SU-DHL-6 (cell line): ENCODE results near the gene PLPP7.

Experiments
- H2AFZ ChIP-seq: fragments of 200-600 bp; sonication (generic); 2 replicates; pipeline ENCODE4 v1.6.1; 2014; ENCODE audit warnings: low read depth, mild to moderate bottlenecking, moderate library complexity, mixed read lengths, antibody characterized with exemption, low read length; ENCODE audit not compliant: severe bottlenecking
- H3F3A ChIP-seq: fragments of 200-600 bp; shearing (Covaris generic); 2 replicates; pipeline ENCODE4 v1.6.0; 2016; ENCODE audit warnings: antibody characterized with exemption, mild to moderate bottlenecking; ENCODE audit not compliant: insufficient read depth
- H3K27ac ChIP-seq: fragments of 200-600 bp; sonication (generic); 2 replicates; pipeline ENCODE4 v1.5.1; 2016; ENCODE audit warnings: low read depth, mild to moderate bottlenecking, low read length, moderate library complexity, mixed read lengths
- H3K27me3 ChIP-seq: fragments of 200-600 bp; sonication (generic), shearing (Covaris generic); 2 replicates; pipeline ENCODE4 v1.6.0; 2014; ENCODE audit warnings: mild to moderate bottlenecking, low read length
- H3K36me3 ChIP-seq: fragments of 200-600 bp; sonication (generic); 2 replicates; pipeline ENCODE4 v1.6.1; 2014; ENCODE audit warnings: mild to moderate bottlenecking, low read length, mixed read lengths
- H3K4me2 ChIP-seq: fragments of 300-600, 200-600 bp; shearing (Covaris generic), sonication (generic); 2 replicates; pipeline ENCODE4 v1.6.0; 2014; ENCODE audit warnings: low read length, low read depth, mild to moderate bottlenecking; ENCODE audit not compliant: poor library complexity, severe bottlenecking
- H3K4me3 ChIP-seq: fragments of 200-600 bp; sonication (generic); 2 replicates; pipeline ENCODE4 v1.5.1; 2014; ENCODE audit warnings: antibody characterized with exemption, low read length, mild to moderate bottlenecking, mixed read lengths; ENCODE audit not compliant: insufficient read depth, poor library complexity, severe bottlenecking
- H3K79me2 ChIP-seq: fragments of 200-600 bp; sonication (generic); 2 replicates; pipeline ENCODE4 v1.6.1; 2014; ENCODE audit warnings: mild to moderate bottlenecking, low read length, moderate library complexity; ENCODE audit not compliant: insufficient read depth
- H3K9ac ChIP-seq: fragments of 200-600 bp; sonication (generic); 2 replicates; pipeline ENCODE4 v1.7.0; 2014; ENCODE audit warnings: mild to moderate bottlenecking, low read length
- H3K9me2 ChIP-seq: fragments of 200-600 bp; sonication (generic); replicated peaks from 2 replicates; pipeline ENCODE4 v1.6.1; 2014; ENCODE audit warnings: low read length; ENCODE audit not compliant: insufficient read depth
- H3K9me3 ChIP-seq: fragments of 200-600 bp; sonication (generic); 2 replicates; pipeline ENCODE4 v1.6.1; 2014; ENCODE audit warnings: low read length, mixed read lengths; ENCODE audit not compliant: insufficient read depth
- H4K20me1 ChIP-seq: fragments of 200-600 bp; sonication (generic); 2 replicates; pipeline ENCODE4 v1.6.1; 2014; ENCODE audit warnings: low read depth, mild to moderate bottlenecking, antibody characterized with exemption, low read length, moderate library complexity, mixed read lengths
- CTCF ChIP-seq: fragments of 200-600 bp; sonication (generic); IDR thresholded peaks from one replicate; pipeline ENCODE4 v1.5.1; 2017; ENCODE audit warnings: antibody characterized with exemption, mild to moderate bottlenecking, low read length, moderate library complexity; ENCODE audit not compliant: insufficient read depth, poor library complexity, severe bottlenecking
- EZH2phosphoT487 ChIP-seq: fragments of 200-600 bp; sonication (generic), shearing (Covaris generic); conservative IDR thresholded peaks from 2 replicates; pipeline ENCODE4 v1.6.1; 2018; ENCODE audit warnings: mild to moderate bottlenecking, antibody characterized with exemption, low read length, moderate library complexity, mixed read lengths

PLPP7 gene

GRCh38 chr9:131333771-131334628 lies 44.5 kb downstream of the PLPP7 start:
- Histone ChIP-seq H3K36me3 (no peaks in the 10 kb centered on the region), H3K9me3 (no peaks in the 10 kb centered on the region), H3K9ac (no peak overlapping the region), H2AFZ (no peak overlapping the region), H3K4me3 (no peak overlapping the region), H3K27me3 (no peaks in the 10 kb centered on the region), H3K27ac (no peak overlapping the region), H4K20me1 (no peaks in the 10 kb centered on the region), H3K4me2 (no peak overlapping the region), H3F3A (no peaks in the 10 kb centered on the region), H3K79me2 (no peaks in the 10 kb centered on the region), H3K9me2 (no peaks in the 10 kb centered on the region)
- TF ChIP-seq EZH2phosphoT487 (no peak), CTCF (no peak)

DNA sequence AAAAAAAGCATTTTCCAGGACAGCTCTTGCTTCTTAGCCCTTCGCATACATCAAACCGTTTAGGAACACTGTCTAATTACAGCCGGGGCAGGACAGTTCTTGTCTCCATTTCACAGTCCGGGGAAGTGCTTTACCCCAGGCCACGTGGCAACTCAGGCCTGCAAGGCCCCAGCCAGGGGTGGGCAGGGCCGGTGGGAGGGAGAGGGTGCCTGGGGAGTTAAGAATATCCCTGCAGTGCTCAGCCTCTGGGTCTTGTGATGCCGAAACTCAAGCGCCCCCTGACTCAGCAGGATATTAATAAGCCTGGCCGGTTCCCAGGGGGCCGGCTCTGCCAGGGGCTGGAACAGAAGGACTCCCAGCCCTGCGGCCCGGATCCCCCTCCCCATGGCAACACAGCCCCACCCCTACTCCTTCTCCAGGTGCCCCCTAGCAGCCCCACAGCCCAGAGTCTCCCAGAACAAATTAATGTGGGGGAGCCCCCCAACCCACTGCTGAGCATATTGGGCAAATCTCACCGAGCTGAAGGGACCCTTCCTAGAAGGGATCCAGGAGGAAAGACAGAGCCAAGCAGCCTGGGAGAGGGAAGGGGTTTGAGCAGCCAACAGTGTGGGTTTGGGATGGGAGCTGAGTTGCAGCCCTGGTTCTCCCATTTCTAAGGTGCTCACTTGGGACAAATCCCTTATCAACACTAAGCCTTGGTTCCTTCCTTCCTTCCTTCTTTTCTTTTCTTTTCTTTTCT lies 45.3 kb downstream of the PLPP7 start:
- H2AFZ ChIP-seq: no peak overlapping the region
- no peaks in the 10 kb centered on the region for H4K20me1 ChIP-seq
- H3K9me3 ChIP-seq: no peaks in the 10 kb centered on the region
- no peak overlapping the region for H3K4me2 ChIP-seq
- H3K9ac ChIP-seq: no peak overlapping the region
- no peak overlapping the region for H3K27ac ChIP-seq
- H3K4me3 ChIP-seq: no peak overlapping the region
- no peak for TF ChIP-seq CTCF
- TF ChIP-seq EZH2phosphoT487: no peak
- H3K9me2 ChIP-seq: no peaks in the 10 kb centered on the region
- no peaks in the 10 kb centered on the region for H3K27me3 ChIP-seq
- no peaks in the 10 kb centered on the region for H3F3A ChIP-seq
- H3K79me2 ChIP-seq: no peaks in the 10 kb centered on the region
- H3K36me3 ChIP-seq: no peaks in the 10 kb centered on the region

DNA sequence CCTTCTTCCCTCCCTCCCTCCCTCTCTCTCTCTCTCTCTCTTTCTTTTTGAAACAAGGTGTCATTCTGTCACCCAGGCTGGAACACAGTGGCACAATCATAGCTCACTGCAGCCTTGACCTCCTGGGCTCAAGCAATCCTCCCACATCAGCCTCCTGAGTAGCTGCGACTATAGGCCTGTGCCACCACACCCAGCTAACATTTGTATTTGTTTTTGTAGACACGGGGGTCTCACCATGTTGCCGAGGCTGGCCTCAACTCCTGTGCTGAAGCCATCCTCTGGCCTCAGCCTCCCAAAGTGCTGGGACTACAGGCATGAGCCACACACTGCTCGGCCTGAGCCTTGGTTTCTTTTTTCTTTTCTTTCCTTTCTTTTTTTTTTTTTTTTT lies 45.8 kb downstream of the PLPP7 start:
- H3K9ac ChIP-seq: no peak overlapping the region
- TF ChIP-seq EZH2phosphoT487 (no peak), CTCF (no peak)
- H3K79me2 ChIP-seq: no peaks in the 10 kb centered on the region
- no peak overlapping the region for H3K4me3 ChIP-seq
- no peak overlapping the region for H3K27ac ChIP-seq
- no peaks in the 10 kb centered on the region for H3K27me3 ChIP-seq
- no peaks in the 10 kb centered on the region for H3K36me3 ChIP-seq
- no peaks in the 10 kb centered on the region for H3F3A ChIP-seq
- no peak overlapping the region for H2AFZ ChIP-seq
- no peak overlapping the region for H3K4me2 ChIP-seq
- H3K9me3 ChIP-seq: no peaks in the 10 kb centered on the region
- H3K9me2 ChIP-seq: no peaks in the 10 kb centered on the region
- H4K20me1 ChIP-seq: no peaks in the 10 kb centered on the region
